ENCODE results near the gene ATP1A3. TPM values are rescaled to one million over a fixed set of nuclear protein-coding genes. Genes with fewer than 3 reads are reported as not detected.
"Not testable (repeated sequence)": the region's sequence is repeated elsewhere in the genome, so short reads cannot be mapped to it uniquely, and the experiment has no call there.

ATP1A3 gene
- total RNA-seq (1 to 10 TPM; 2.2 to 4.9 TPM), total RNA-seq (0.30 to 0.58 reads per million in 2 donors)

DNA sequence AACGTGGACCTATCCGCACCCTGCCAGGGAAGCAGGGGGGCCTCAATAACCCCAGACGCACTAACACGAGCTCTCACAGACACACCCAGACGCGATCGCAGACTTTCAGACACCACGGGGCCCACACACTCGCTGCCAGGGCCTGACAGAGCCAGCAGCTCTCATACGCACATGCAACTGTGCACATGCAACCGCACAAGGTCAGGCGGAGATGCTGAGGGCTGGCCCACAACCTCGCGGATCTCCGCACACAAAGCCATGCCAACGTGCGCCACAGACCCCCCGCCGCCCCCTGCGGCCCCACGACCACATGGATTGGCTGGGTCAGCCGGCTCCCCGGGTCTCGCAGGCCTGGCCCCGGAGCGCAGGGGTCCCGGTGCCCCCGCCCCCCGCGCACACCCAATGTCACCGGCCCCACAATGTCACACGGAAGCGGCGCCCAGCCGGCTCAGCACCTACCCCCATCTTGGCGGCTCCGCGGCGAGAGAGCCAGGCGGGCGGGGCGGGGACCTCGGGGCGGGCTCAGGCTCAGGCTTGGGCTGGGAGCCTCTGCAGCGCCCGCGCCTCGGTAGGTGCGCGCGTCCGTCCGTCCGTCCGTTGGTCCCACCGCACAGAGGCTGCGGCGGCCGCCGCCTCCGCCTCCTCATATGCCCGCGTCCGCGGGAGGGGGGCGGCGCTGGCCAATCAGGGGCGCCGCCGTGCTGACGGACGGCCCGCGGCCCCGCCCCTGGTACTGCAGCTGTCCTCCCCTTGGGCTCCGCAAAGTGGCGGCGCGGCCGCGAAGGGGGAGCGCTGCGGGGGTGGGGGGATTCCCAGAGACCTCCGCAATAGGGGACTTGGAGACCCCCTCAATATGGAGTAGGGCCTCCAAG lies at the start of gene ATP1A3:
Gene ATP1A3, minus strand, starts transcription at position 619 of the 872 bp plus-strand sequence. Its CDS starts 154 bp downstream, at position 465.
- H3K27me3 Mint-ChIP-seq = peaks cover 13% of the 10 kb centered on the region
- H3K27ac Mint-ChIP-seq = peak within 1 kb of the TSS; percentile 81

DNA sequence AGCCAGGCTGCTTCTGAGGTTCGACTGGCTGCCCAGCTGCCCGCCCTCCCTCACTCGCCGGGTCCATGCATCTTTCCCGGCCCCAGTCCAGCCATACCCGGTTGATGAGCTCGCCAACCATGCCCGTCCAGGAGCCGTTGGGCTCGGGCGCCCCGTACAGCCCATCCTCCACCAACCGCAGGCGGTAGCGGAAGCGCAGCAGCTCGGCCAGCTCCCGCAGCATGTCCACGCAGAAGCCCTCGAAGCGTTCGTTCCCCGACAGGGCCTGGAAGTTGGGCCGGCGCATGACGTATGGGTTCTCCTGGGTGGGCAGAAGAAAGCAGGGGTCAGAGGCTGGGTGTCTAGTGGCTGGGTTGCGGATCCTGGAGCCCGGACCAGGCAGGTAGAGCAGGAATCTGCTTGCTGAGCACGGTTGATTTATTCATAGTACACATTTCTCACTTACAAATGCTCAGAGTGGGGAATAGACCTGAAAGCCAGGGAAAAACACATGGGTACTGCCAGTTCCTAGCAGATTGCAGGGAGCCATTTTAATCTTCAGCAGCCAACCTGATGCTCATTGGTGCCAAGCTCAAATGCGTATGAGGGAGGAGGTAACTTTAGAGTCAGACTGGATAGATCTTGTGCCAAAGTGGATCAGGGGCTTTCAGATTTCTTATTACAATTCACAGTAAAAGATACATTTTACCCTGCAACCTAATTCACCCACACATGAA lies 48.6 kb upstream of the ATP1A3 start:
- peaks cover 7% of the 10 kb centered on the region for H3K4me1 Mint-ChIP-seq
- H3K27ac Mint-ChIP-seq = no peak overlapping the region
- DNase-seq = no peak
- H3K36me3 Mint-ChIP-seq (ENCODE audit: low read depth) = no peaks in the 10 kb centered on the region
- no peak overlapping the region for H3K4me3 Mint-ChIP-seq
- H3K9me3 ChIP-seq (ENCODE audit: control insufficient read depth, low read length, poor library complexity, severe bottlenecking) = no peaks in the 10 kb centered on the region
- no peak for ATAC-seq
- peaks cover 27% of the 10 kb centered on the region for H3K27me3 Mint-ChIP-seq

More for the DNA sequence above, at the start of gene ATP1A3:
- peak; percentile 83 for ATAC-seq
- Mint-ChIP-seq H3K36me3 (ENCODE audit: low read depth) (peaks cover 13% of the 10 kb centered on the region), H3K4me3 (peak within 1 kb of the TSS; percentile 86), H3K4me1 (peaks cover 23% of the 10 kb centered on the region)
- no peaks in the 10 kb centered on the region for H3K9me3 ChIP-seq (ENCODE audit: control insufficient read depth, low read length, poor library complexity, severe bottlenecking)
- peak; percentile 32 to 56 (median 53) for DNase-seq

DNA sequence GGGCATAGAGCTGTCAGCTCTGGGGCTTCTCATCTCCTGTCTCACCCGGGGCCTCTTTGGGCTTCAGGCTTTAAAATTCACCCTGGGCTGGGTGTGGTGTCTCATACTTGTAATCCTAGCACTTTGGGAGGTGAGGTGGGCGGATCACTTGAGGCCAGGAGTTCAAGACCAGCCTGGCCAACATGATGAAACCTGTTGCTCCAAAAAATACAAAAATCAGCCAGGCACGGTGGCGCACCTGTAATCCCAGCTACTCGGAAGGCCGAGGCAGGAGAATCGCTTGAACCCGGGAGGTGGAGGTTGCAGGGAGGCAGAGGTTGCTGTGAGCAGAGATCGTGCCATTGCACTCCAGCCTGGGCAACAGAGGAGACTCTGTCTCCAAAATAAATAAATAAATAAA lies 46.5 kb upstream of the ATP1A3 start:
- H3K4me3 Mint-ChIP-seq; ATAC-seq; H3K27ac Mint-ChIP-seq; H3K9me3 ChIP-seq (ENCODE audit: control insufficient read depth, low read length, poor library complexity, severe bottlenecking); H3K36me3 Mint-ChIP-seq (ENCODE audit: low read depth); DNase-seq; H3K4me1 Mint-ChIP-seq: not testable (repeated sequence)
- peaks cover 17% of the 10 kb centered on the region for H3K27me3 Mint-ChIP-seq

DNA sequence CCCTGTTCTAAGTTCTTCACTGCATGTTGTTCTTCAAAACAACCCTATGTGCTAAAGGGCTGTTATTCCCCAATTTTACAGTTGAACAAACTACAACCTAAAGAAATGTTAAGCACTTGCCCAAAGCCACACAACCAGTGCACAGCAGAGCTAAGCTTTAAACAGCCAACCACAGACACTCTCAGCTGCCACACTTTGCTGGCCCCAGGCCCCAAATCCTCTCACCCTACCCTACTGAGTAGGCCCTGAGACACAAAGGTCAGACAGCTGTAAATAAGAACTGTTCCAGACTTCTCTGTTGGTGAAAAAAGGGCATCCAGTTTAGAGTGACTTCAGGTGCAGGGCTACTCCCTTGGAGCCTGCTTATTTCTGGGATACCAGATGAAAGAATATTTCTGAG lies 46.0 kb upstream of the ATP1A3 start:
- H3K9me3 ChIP-seq (ENCODE audit: control insufficient read depth, low read length, poor library complexity, severe bottlenecking) = no peaks in the 10 kb centered on the region
- DNase-seq (no peak), ATAC-seq (no peak)
- Mint-ChIP-seq H3K27ac (no peak overlapping the region), H3K36me3 (ENCODE audit: low read depth) (no peaks in the 10 kb centered on the region), H3K4me3 (no peak overlapping the region), H3K4me1 (peaks cover 6% of the 10 kb centered on the region), H3K27me3 (peaks cover 13% of the 10 kb centered on the region)

DNA sequence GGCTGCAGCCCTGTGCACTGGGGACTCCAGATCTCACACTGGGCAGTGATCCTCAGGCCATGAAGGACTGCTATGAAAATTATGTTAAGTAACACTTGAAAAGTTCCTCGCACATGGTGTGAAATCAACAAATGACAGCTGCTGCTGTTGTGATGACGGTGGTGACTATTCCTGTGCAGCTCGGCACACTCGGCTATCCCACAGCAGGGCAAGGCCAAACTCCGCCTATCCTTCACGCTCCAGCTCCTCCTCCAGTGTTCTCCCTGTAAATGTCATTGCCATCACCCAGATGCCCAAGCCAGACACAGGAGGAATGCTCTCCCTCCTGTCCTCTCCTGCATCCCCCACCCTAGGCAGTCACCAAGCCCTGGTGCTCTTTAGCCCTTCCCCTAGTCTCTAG lies 44.6 kb upstream of the ATP1A3 start:
- no peak overlapping the region for H3K27ac Mint-ChIP-seq

DNA sequence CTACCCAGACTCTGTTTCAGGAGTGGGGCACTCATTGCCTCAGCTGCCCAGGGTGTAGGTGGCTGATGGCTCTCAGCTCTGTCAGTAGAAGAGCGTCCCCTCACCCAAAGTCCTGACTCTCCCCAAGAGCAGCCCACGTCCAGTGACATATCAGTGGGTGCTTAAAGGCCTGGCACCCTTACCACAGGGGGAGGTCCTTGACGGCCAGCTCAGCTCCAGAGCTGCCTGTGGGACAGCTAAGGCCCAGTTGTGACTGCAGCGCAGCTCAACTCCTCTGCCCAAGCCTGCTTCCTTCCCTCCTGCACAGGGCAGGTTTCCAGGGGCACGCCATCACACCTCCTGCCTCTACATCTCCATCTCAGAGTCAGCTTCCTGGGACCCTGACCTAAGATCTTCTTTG lies 43.6 kb upstream of the ATP1A3 start:
- H3K9me3 ChIP-seq (ENCODE audit: control insufficient read depth, low read length, poor library complexity, severe bottlenecking) = no peaks in the 10 kb centered on the region
- no peak overlapping the region for H3K4me3 Mint-ChIP-seq
- no peaks in the 10 kb centered on the region for H3K36me3 Mint-ChIP-seq (ENCODE audit: low read depth)
- peaks cover 16% of the 10 kb centered on the region for H3K27me3 Mint-ChIP-seq
- ATAC-seq = no peak
- peaks cover 12% of the 10 kb centered on the region for H3K4me1 Mint-ChIP-seq
- no peak overlapping the region for H3K27ac Mint-ChIP-seq
- DNase-seq = no peak

More for the DNA sequence above, 44.6 kb upstream of the ATP1A3 start:
- Mint-ChIP-seq H3K4me3 (no peak overlapping the region), H3K27me3 (peaks cover 13% of the 10 kb centered on the region), H3K36me3 (ENCODE audit: low read depth) (no peaks in the 10 kb centered on the region), H3K4me1 (peaks cover 12% of the 10 kb centered on the region)
- ATAC-seq = no peak
- no peak for DNase-seq
- no peaks in the 10 kb centered on the region for H3K9me3 ChIP-seq (ENCODE audit: control insufficient read depth, low read length, poor library complexity, severe bottlenecking)

DNA sequence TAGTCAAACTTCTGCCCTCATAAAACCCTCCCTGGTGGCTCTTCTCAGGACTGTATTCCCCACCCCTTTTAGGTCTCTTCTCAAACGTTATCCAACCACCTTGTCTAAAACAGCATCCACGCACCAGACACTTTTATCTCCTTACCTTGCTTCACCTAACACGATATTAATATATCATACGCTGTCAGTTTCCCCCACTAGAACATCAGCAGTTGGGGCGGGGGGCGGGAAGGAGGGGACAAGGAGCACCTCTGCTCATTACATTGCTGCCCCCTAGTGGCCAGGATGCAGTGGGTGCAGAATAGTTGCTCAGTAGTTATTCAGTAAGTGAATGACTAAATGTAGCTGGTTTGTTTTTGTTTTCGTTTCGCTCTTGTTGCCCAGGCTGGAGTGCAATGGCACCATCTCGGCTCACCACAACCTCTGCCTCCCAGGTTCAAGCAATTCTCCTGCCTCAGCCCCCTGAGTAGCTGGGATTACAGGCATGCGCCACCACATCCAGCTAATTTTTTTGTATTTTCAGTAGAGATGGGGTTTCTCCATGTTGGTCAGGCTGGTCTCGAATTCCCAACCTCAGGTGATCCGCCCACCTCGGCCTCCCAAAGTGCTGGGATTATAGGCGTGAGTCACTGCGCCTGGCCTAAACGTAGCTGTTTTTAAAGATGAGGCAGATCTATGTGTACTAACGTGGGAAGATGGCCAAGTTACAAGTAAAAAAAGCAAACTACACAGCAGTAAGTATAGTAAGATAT lies 40.8 kb upstream of the ATP1A3 start:
- Mint-ChIP-seq H3K4me1 (peaks cover 12% of the 10 kb centered on the region), H3K27me3 (peaks cover 28% of the 10 kb centered on the region), H3K27ac (peak overlapping the region; percentile 62)
- not testable (repeated sequence) for H3K9me3 ChIP-seq (ENCODE audit: control insufficient read depth, low read length, poor library complexity, severe bottlenecking); H3K36me3 Mint-ChIP-seq (ENCODE audit: low read depth); H3K4me3 Mint-ChIP-seq
- ATAC-seq = peak; percentile 89
- peak; percentile 35 to 49 (median 48) for DNase-seq

DNA sequence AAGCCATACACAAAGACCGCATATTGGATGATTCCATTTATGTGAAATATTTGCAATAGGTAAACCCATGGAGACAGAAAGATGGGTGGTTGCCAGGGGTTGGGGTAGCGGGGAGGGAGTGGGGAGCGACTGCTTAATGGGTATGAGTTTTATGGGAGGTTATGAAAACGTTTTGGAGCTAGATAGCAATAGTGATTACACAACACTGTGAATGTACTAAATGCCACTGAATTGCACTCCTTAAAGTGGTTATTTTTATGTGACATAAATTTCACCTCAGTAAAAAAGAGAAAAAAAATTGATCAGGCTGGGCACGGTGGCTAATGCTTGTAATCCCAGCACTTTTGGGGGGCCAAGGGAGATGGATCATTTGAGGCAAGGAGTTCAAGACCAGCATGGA lies 39.4 kb upstream of the ATP1A3 start:
- ATAC-seq (no peak), DNase-seq (no peak)
- H3K4me1 Mint-ChIP-seq = peaks cover 9% of the 10 kb centered on the region
- H3K36me3 Mint-ChIP-seq (ENCODE audit: low read depth) = no peaks in the 10 kb centered on the region
- H3K27ac Mint-ChIP-seq = no peak overlapping the region
- H3K9me3 ChIP-seq (ENCODE audit: control insufficient read depth, low read length, poor library complexity, severe bottlenecking) = no peaks in the 10 kb centered on the region
- no peak overlapping the region for H3K4me3 Mint-ChIP-seq
- H3K27me3 Mint-ChIP-seq = peaks cover 28% of the 10 kb centered on the region

DNA sequence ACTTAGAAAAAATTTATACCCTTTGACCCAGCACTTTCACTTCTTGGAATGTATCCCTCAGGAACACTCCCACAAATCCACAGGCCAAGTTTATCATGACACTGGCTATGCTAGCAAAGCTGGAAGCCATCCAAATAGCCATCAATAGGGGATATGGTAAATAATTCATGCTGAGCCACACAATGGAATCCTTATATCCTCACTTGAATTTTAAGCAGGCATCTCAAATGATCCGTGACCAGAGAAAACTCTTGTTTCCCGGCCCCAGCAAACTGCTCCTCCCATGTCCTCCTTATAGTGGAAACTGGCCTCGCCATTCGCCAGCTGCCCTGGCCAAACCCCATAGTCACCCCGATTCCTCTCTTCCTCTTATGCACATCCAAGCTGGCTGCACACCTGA lies 38.4 kb upstream of the ATP1A3 start:
- DNase-seq (no peak), ATAC-seq (no peak)
- Mint-ChIP-seq H3K4me1 (peaks cover 9% of the 10 kb centered on the region), H3K27ac (no peak overlapping the region), H3K36me3 (ENCODE audit: low read depth) (no peaks in the 10 kb centered on the region), H3K4me3 (no peak overlapping the region), H3K27me3 (peaks cover 38% of the 10 kb centered on the region)
- no peaks in the 10 kb centered on the region for H3K9me3 ChIP-seq (ENCODE audit: control insufficient read depth, low read length, poor library complexity, severe bottlenecking)

DNA sequence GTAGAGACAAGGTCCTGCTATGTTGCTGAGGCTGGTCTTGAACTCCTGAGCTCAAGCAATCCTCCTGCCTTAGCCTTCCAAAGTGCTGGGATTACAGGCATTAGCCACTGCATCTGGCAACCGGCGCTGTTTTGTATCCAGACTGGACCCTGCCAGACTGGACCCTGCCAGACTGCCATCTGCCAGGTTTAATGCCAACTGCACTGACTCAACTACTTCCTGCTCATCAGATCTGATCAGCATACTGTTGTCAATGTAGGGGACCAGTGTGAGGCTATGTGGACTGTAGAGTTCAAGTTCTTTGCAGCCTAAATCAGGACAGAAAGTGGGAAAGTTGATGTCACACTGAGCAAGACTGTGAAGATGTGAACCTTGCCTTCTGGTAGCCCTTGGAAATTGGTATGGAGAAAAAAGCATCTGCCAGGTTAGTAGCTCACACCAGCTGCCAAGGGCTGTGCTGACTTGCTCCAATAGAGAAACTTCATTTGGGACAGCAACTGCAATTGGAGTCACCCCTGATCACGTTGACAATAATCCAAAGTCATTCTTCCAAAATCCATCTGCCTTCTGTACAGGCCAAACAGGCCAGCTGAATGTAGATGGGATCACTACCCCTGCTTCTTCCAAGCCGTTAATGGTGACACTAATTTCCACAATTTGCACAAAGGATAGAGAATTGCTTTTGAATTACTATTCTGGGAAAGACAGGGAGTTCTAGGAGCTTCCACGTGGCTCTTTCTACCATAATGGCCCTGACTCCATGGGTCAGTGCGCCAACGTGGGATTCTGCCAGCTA lies 36.8 kb upstream of the ATP1A3 start:
- ATAC-seq = no peak
- Mint-ChIP-seq H3K4me1 (peaks cover 9% of the 10 kb centered on the region), H3K27ac (no peak overlapping the region)

DNA sequence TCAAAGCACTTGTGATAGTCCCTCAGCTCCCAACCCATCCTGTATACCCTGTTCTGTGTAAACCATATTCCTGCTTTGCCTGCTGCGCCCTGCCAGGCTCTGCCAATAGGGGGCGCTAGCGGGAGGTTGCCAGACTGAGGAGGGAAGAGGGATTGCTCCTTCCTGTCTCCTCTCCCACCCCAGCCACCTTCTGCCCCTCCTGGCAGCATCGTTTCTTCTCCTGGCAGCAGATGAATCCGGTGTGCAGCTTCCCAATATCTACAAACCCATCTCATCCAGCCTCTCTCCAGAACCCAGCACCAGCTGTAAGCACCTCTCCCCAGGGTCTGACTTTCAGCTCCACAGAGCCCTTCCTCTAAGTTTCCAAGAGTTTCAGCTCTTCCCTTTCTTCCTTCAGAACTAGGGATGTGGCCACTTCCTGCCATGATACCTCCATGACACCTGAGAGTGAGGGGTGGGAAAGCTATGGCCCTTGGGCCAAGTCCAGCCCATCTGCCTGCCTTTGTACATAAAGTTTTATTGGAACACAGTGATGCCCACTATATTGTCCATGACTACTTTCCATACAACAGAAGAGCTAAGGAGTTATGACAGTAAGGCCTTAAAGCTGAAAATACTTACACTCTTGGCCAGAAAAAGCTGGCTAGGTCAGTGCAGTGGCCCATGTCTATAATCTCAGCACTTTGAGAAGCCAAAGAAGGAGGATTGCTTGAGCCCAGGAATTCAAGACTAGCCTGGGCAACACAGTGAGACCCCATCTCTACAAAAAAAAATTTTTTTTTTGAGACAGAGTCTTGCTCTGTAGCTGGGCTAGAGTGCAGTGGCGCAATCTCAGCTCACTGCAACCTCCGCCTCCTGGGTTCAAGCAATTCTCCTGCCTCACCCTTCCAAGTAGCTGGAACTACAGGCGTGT lies 34.5 kb upstream of the ATP1A3 start:
- DNase-seq (no peak), ATAC-seq (no peak)
- Mint-ChIP-seq H3K27ac (no peak overlapping the region), H3K4me1 (no peaks in the 10 kb centered on the region), H3K36me3 (ENCODE audit: low read depth) (peaks cover 9% of the 10 kb centered on the region), H3K4me3 (no peak overlapping the region), H3K27me3 (peaks cover 62% of the 10 kb centered on the region)
- H3K9me3 ChIP-seq (ENCODE audit: control insufficient read depth, low read length, poor library complexity, severe bottlenecking) = no peaks in the 10 kb centered on the region

More for the DNA sequence above, 36.8 kb upstream of the ATP1A3 start:
- DNase-seq = no peak
- H3K36me3 Mint-ChIP-seq (ENCODE audit: low read depth) = peaks cover 5% of the 10 kb centered on the region
- H3K9me3 ChIP-seq (ENCODE audit: control insufficient read depth, low read length, poor library complexity, severe bottlenecking) = no peaks in the 10 kb centered on the region
- H3K27me3 Mint-ChIP-seq = peaks cover 46% of the 10 kb centered on the region
- H3K4me3 Mint-ChIP-seq = no peak overlapping the region
